Bronchial epithelial cell (primary cell): ENCODE results near the gene CFL1. TPM values are rescaled to one million over a fixed set of nuclear protein-coding genes. Genes with fewer than 3 reads are reported as not detected.

Experiments
- DNase-seq: peaks from one replicate; pipeline ENCODE4 v3.0.0-alpha.2; 2010; ENCODE audit warnings: low read depth
- FAIRE-seq: peaks from 2 replicates; lab custom pipeline; 2011; peaks lifted over from hg19 to GRCh38; lab: Jason Lieb, UNC
- H3K27me3 ChIP-seq: 2 replicates; pipeline ENCODE4 v1.5.1; 2011; ENCODE audit warnings: low read length; ENCODE audit not compliant: control insufficient read depth, insufficient read depth
- H3K36me3 ChIP-seq: 2 replicates; pipeline ENCODE4 v1.5.1; 2011; ENCODE audit warnings: low read length; ENCODE audit not compliant: control insufficient read depth, insufficient read depth
- H3K4me3 ChIP-seq: 2 replicates; pipeline ENCODE4 v1.5.1; 2011; ENCODE audit warnings: mild to moderate bottlenecking, low read depth, low read length, control low read depth
- CTCF ChIP-seq: IDR thresholded peaks from 2 replicates; pipeline ENCODE4 v1.5.1; 2011; ENCODE audit warnings: mild to moderate bottlenecking, moderate library complexity, low read length, control low read depth, inconsistent platforms; ENCODE audit not compliant: insufficient read depth, severe bottlenecking
- total RNA-seq: library from RNA; depleted of rRNA; stranded (reverse); fragments of >200 nt; gene quantifications from 2 replicates; pipeline ENCODE4 v1.2.1, GENCODE V29; 2014

Gene CFL1
- total RNA-seq, 1 donor from 2014 or later, result 764 TPM

GRCh38 chr11:65900125-65900898 lies 42.3 kb upstream of the CFL1 start, which contains the start of gene FOSL1:
Gene FOSL1, minus strand, starts transcription at chr11:65900388. Its CDS starts 49 bp downstream, at chr11:65900339.
- FAIRE-seq, result no peak
- peaks cover 14% of the 10 kb centered on the region for H3K36me3 ChIP-seq
- DNase-seq, result peak; percentile 93
- TF ChIP-seq CTCF, result no peak
- no peaks in the 10 kb centered on the region for H3K27me3 ChIP-seq
- H3K4me3 ChIP-seq, result peak within 1 kb of the TSS; percentile 100

GRCh38 chr11:65899356-65900124 lies 41.6 kb upstream of the CFL1 start:
- no peak for TF ChIP-seq CTCF
- FAIRE-seq (no peak), DNase-seq (no peak)
- no peaks in the 10 kb centered on the region for H3K27me3 ChIP-seq
- H3K4me3 ChIP-seq, result peak overlapping the region; percentile 100
- H3K36me3 ChIP-seq, result peaks cover 15% of the 10 kb centered on the region

GRCh38 chr11:65898656-65899355 lies 40.8 kb upstream of the CFL1 start:
- peak; percentile 67 for DNase-seq
- no peak for FAIRE-seq
- Histone ChIP-seq H3K36me3 (peaks cover 15% of the 10 kb centered on the region), H3K4me3 (peak overlapping the region; percentile 100), H3K27me3 (no peaks in the 10 kb centered on the region)
- TF ChIP-seq CTCF, result no peak

GRCh38 chr11:65897020-65897471 lies 39.1 kb upstream of the CFL1 start:
- Histone ChIP-seq H3K4me3 (no peak overlapping the region), H3K27me3 (no peaks in the 10 kb centered on the region), H3K36me3 (peaks cover 15% of the 10 kb centered on the region)
- no peak for TF ChIP-seq CTCF
- no peak for FAIRE-seq
- DNase-seq, result no peak

GRCh38 chr11:65896034-65896999 lies 38.3 kb upstream of the CFL1 start:
- DNase-seq, result no peak
- no peaks in the 10 kb centered on the region for H3K27me3 ChIP-seq
- peaks cover 15% of the 10 kb centered on the region for H3K36me3 ChIP-seq
- TF ChIP-seq CTCF, result no peak
- no peak overlapping the region for H3K4me3 ChIP-seq
- FAIRE-seq, result no peak
